ENCODE data around the gene PLPP2. TPM values are rescaled to one million over a fixed set of nuclear protein-coding genes. Genes with fewer than 3 reads are reported as not detected.

Gene PLPP2
- total and polyA plus RNA-seq, 11 donors, result 0.09 to 4.1 (median 0.99) TPM

DNA sequence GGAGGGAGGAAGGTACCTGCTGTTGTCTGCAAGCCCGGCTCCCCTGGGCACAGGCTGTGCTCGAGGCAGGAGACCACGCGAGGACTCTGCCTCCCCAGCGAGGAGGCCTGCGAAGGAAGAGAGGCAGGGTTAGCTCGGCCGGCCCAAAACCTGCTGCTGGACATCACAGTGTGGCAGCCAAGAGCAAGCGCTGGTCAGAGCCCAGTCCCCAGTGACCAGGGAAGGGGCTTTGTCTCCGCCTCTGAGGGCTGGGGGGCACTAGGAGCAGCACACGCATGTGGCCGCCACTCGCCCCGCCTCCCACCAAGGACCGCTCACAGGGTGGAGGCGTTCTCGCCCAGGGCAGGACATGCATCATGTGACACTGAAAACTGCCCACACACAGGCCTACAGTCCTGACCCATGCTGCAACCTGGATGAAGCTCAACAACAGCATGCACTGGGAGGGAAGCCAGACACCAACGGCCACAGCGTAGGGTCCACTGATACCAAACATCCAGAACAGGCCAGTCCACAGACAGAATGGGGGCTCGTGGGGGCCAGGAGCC lies 44.9 kb upstream of the PLPP2 start:
- Histone ChIP-seq H3K4me3 (no peak overlapping the region), H3K9me3 (peaks cover 0 to under 1% (median 0%) of the 10 kb centered on the region in 12 donors), H3K27me3 (no peaks in the 10 kb centered on the region), H3K27ac (no peak overlapping the region), H3K4me1 (peaks cover 0 to 18% (median 6%) of the 10 kb centered on the region in 12 donors), H3K36me3 (peaks cover 0 to 35% (median 24%) of the 10 kb centered on the region in 9 donors)
- no peak for TF ChIP-seq POLR2A (IDR thresholded peaks at IDR 0.05)
- TF ChIP-seq, protein P1, sequence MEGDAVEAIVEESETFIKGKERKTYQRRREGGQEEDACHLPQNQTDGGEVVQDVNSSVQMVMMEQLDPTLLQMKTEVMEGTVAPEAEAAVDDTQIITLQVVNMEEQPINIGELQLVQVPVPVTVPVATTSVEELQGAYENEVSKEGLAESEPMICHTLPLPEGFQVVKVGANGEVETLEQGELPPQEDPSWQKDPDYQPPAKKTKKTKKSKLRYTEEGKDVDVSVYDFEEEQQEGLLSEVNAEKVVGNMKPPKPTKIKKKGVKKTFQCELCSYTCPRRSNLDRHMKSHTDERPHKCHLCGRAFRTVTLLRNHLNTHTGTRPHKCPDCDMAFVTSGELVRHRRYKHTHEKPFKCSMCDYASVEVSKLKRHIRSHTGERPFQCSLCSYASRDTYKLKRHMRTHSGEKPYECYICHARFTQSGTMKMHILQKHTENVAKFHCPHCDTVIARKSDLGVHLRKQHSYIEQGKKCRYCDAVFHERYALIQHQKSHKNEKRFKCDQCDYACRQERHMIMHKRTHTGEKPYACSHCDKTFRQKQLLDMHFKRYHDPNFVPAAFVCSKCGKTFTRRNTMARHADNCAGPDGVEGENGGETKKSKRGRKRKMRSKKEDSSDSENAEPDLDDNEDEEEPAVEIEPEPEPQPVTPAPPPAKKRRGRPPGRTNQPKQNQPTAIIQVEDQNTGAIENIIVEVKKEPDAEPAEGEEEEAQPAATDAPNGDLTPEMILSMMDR (IDR thresholded peaks at IDR 0.05), result no peak
- DNase-seq (no peak), ATAC-seq (peak in 3 of 4 donors; percentile 57 to 62 (median 58))
- WGBS, 4 donors, result 68 to 83% (median 77%) methylated on average over 18 to 20 of the region's 20 CpGs
- intact Hi-C loops (cut with DNase I), result no loop called here

DNA sequence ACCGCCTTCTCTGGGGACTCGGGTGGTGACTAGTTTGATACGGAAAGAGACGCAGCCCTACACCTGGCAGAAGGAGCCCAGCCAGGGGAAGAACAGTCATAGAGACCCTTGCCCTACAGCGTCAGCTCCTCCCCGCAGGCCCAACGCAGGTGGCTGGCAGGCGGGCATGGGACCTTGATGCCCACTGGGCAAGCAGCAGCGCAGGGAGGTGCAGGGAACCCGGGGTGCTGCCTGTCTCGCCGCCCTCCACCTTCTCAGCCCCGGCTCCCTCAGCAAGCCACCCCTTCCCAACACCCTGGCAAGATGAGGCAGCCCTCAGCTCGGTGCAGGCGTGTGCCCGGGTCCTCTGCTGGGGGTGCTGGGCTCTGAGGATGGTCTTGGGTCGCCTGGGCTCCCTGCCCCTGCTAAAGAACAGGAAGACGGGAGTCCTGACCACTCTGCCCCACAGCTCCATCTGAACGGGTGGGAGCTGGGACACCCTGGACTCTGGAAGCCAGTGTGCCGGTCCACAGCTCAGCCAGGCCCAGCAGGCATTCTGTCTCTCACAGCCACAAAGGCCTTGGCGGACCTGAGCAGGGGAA lies 44.4 kb upstream of the PLPP2 start:
- H3K36me3 ChIP-seq, result peaks cover 0 to 41% (median 29%) of the 10 kb centered on the region in 9 donors
- 91 to 92% (median 92%) methylated on average over 10 to 21 of the region's 21 CpGs for WGBS, 4 donors

DNA sequence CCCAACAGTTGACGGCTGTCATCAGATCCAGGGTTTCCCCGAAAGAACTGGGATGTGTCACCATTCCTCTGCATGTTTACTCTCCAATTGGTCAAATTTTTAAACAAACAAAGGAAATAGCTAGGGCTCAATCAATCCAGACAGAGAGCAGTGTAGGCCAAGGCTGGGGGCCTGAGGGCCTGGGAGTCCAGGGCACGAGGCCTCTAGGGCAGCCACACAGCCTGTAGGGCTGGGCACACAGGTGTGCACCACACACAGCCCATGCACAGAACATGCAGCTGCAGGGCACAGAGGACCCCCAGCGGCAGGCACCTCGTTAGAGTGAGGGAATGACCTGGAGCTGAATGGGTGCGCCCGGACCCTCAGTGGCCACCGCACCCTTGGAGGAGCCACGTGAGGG lies 43.9 kb upstream of the PLPP2 start:
- peaks cover 0 to 10% (median 0%) of the 10 kb centered on the region in 12 donors for H3K4me1 ChIP-seq
- H3K9me3 ChIP-seq, result peaks cover 0 to 11% (median 0%) of the 10 kb centered on the region in 12 donors
- 81 to 94% (median 89%) methylated on average over 8 to 9 of the region's 9 CpGs for WGBS, 4 donors
- TF ChIP-seq POLR2A (IDR thresholded peaks at IDR 0.05), result no peak
- TF ChIP-seq, protein P1 (IDR thresholded peaks at IDR 0.05), result no peak
- H3K36me3 ChIP-seq, result peaks cover 0 to 46% (median 34%) of the 10 kb centered on the region in 9 donors
- DNase-seq (no peak), ATAC-seq (peak in 2 of 4 donors; percentile 17 to 33)
- H3K27ac ChIP-seq, result no peak overlapping the region
- H3K4me3 ChIP-seq, result no peak overlapping the region
- H3K27me3 ChIP-seq, result no peaks in the 10 kb centered on the region
- intact Hi-C loops (cut with DNase I), result no loop called here

More for the DNA sequence above, 44.4 kb upstream of the PLPP2 start:
- no peak overlapping the region for H3K27ac ChIP-seq
- H3K9me3 ChIP-seq, result peaks cover 0 to 7% (median 0%) of the 10 kb centered on the region in 12 donors
- TF ChIP-seq, protein P1 (IDR thresholded peaks at IDR 0.05), result no peak
- TF ChIP-seq POLR2A (IDR thresholded peaks at IDR 0.05), result no peak
- intact Hi-C loops (cut with DNase I), result no loop called here
- ATAC-seq (peak in 1 of 4 donors; percentile 19), DNase-seq (no peak)
- no peak overlapping the region for H3K4me3 ChIP-seq
- H3K4me1 ChIP-seq, result peaks cover 0 to 13% (median 1%) of the 10 kb centered on the region in 12 donors
- no peaks in the 10 kb centered on the region for H3K27me3 ChIP-seq

DNA sequence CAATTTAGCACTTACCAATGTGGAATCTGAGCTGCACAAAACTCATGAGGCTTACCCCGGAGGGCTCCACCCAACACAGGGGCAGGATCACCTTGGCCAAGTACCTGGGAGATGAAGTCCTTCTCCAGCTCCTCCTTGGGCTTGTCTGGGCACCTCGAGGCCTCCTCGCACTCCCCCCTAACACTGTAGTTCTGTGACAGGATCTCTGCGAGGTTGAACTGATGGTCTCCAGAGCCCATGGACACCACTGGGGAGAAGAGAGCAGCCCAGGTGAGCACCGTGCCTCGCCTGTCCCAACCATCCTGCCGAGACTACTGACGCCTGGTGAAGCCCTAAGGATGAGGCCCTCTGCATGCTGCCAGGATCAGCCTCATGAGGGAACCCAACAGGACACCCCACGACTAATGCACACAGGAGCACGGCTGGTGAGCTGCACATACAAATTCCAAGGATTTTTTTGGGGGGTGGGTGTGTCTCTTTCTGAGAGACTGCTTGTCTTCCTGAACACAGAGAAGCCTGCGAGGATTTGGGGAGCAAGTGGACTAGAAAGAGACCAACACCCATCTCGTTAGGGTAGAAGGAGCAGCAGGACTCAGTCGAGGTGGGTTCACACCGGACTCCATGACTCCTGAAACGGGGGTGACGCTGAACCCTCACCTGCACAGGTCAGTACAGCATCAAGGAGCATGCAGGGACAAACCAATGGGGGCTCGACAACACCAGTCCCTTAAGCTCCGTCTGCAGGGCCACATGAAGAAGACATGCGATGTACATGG lies 43.3 kb upstream of the PLPP2 start:
- H3K36me3 ChIP-seq, result peaks cover 0 to 50% (median 40%) of the 10 kb centered on the region in 9 donors
- DNase-seq (no peak), ATAC-seq (no peak)
- no peak overlapping the region for H3K27ac ChIP-seq
- intact Hi-C loops (cut with DNase I), result no loop called here
- peaks cover 0 to 10% (median 0%) of the 10 kb centered on the region in 12 donors for H3K4me1 ChIP-seq
- no peaks in the 10 kb centered on the region for H3K27me3 ChIP-seq
- no peak overlapping the region for H3K4me3 ChIP-seq
- peaks cover 0 to 11% (median 0%) of the 10 kb centered on the region in 12 donors for H3K9me3 ChIP-seq
- TF ChIP-seq, protein P1 (IDR thresholded peaks at IDR 0.05), result no peak
- no peak for TF ChIP-seq POLR2A (IDR thresholded peaks at IDR 0.05)
- WGBS, 4 donors, result 93 to 97% (median 94%) methylated on average over 16 to 19 of the region's 19 CpGs

Data from heart left ventricle (tissue), 16 donors.